SK-N-MC (cell line): ENCODE results near the gene COL4A5.

Source experiments
- EZH2 ChIP-seq: fragments of 200-600 bp; sonication (generic); IDR thresholded peaks from one replicate; pipeline ENCODE4 v1.6.1; 2017; ENCODE audit warnings: antibody characterized with exemption
- FOXP2 ChIP-seq: optimal IDR thresholded peaks from 2 replicates; pipeline ENCODE3; 2011; ENCODE audit warnings: mild to moderate bottlenecking, moderate library complexity; ENCODE audit not compliant: insufficient read depth; ENCODE audit errors: extremely low read length, control extremely low read depth
- POLR2AphosphoS5 ChIP-seq: IDR thresholded peaks from 2 replicates; pipeline ENCODE4 v1.6.1; 2012; ENCODE audit warnings: mild to moderate bottlenecking, low read depth, low read length, borderline replicate concordance

DNA sequence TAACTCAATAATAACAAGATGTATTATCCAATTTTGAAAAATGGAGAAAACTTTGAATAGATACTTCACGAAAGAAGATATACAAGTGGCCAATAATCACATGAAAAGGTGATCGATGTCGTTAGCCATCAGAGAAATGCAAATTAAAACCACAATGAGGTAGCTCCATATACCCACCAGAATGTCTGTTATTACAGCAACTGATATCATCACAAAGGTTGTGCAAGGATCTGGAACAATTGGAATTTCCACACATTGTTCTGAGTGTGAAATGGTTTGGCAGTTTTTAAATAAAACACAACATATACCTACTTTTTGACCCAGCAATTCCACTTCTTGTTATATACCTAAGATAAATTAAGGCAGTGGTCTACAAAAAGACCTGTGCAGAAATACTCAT, 225.1 kb downstream of the COL4A5 start:
- TF ChIP-seq POLR2AphosphoS5 (no peak), EZH2 (no peak), FOXP2 (no peak)
